Kidney tubule cell (primary cell): ENCODE measurements around the gene RBM34.
A peak's percentile ranks its signal among the peaks of the same experiment; 100 is the strongest.

Source experiments
- DNase-seq: peaks from one replicate; pipeline ENCODE4 v3.0.0-alpha.2; 2018; ENCODE audit warnings: low spot score

Gene RBM34

DNA sequence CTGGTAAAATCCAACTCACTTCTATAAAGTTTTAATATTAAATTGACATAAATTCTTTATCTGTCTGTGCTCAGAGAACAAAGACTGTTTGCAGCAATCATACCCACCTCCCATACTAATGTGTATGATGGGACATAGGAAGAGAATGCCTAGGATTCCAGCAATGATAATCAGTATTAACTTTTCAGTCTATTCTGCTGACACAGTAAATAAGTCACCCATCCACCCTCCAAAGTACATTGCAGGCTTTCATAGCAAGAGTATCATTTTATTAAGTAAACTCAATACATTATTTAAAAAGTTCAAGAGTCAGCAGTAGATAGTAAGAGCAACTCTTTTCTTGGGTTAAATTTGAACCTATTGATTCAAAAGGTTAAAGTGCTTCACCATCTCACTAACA is 8.8 kb downstream of the RBM34 start:
- DNase-seq: no peak

DNA sequence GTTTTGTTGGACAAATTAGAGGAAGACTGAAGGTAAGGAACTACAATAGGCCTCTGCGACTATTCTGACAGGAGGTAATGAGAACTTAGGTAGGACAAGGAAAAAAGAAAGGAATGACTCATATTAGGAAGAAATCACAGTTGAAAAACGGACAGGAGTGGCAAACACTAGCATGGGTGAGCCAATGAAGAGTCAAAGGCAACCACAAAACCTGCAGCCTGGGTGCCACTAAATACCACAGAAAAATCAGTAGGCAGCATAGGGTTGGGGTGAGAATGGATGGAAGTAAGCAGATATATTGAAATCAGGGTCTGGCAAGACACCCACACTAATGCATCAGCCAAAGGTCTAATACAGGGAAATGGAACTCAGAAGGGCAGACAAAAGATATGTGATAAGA is 10.0 kb downstream of the RBM34 start:
- peak; percentile 12 for DNase-seq

DNA sequence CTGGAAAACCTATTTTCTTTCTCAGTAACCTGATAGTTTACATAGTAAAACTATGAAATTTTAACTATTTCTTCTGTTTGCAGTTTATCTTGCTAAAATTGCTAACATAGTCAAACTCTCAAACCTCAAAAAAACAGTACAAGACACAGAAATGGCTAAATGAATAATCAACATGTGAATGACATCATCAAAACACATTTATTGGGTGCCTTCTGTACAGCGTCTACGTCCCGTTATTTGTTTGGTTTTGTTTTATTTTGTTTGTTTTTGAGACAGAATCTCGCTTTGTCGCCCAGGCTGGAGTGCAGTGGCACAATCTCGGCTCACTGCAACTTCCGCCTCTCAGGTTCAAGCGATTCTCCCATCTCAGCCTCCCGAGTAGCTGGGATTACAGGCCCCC is 11.2 kb downstream of the RBM34 start:
- no peak for DNase-seq

DNA sequence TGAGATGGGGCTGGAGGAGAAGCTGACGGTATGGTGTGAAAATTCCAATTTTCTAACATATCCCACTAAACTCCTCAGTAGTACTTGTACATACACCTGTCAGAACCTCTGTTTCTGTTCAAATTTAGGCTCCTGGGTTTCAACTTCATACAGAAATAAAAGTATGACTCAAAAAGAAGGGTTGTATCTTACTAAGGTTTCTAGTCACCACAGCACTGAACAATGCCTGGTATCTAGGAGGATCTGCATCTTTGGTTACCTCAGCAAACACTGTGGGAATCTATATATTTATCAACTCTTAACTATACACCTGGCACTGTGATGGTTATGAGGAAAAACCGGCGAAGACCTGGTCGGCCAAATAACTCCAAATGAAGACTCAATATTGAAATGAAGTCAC is 13.8 kb downstream of the RBM34 start:
- DNase-seq: no peak

DNA sequence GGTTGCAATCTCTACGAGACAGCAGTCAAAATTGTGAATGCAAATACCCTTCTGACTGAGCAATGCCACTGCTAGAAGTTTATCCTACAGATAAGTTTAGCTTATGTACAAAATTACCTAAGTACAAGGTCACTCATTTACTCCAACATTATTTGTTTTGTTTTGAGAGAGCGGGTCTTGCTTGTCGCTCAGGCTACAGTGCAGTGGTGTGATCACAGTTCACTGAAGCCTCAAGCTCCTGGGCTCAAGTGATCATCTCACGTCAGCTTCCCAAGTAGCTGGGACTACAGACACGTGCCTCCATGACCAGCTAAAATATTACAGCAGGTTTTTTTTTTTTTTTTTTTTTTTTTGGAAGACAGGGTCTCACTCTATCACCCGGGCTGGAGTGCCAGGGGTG is 15.4 kb downstream of the RBM34 start:
- no peak for DNase-seq

DNA sequence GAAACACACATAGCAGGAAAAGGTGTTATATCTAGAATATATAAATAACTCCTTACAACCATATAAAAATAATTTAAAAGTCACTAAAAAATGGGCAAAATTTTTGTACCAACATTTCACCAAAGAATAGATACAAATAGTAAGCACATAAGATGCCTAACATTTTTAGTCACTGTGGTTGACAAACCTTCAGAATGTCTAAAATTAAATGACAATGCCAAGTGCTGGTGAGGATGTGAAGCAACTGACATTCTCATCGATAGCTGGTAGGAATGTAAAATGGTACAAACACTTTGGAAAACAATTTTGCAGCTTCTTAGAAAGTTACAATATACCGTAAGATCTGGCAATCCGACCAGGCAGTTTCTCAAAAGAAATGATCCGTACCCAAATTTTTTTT is 18.1 kb downstream of the RBM34 start:
- DNase-seq: no peak

DNA sequence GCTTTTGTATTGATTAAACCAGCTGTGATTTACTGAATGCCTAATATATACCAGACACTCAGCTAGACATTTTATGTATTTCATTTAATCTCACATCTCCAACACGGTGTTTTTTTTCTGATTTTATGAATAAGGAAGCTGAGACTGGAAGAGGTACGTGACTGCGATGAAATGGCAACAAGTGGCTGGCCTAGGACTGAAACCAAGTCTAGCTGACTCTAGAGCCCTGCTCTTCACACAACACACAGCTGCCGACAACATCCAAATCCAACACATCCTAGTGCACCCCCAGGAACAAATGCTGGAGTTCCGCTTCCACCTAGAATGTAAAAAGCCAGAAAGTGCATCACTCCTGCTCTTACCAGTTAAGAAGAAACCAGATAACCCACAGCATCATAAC is 21.7 kb downstream of the RBM34 start:
- no peak for DNase-seq

DNA sequence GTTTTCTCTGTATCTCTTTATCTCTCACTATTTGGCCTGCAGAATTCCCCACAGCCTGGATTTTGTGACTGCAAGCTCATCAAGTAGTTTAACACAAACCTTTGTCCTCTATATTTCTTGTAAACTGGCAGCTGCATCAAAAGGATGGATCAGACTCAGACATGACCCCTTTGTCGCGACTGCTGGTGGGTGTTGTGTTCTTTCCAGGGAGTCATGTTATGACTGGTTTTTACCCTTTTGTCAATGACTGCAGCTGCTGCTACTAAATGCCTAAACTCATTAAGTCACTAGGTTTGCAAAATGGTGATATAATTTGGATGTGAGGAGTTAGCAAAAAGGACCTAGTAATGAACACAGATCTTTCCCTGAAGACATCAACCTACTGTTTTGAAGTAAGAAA is 22.2 kb downstream of the RBM34 start:
- no peak for DNase-seq

DNA sequence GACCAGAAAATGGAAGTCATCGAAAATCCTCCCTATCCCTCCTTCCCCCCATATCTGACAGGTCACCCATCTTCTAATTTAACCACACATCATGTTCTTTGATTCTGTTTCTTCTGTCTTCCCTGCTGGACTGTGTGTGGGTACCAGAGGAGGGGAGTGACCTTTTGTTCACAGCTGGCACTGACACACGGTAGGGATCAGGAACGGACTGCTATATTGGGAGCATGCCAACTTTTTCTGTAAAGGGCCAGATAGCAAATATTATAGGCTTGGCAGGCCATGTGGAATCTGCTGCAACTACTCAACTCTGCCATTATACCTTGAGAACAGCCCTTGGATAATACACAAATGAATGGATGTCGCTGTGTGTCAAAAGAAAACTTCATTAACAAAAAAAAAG is 24.9 kb downstream of the RBM34 start:
- no peak for DNase-seq

DNA sequence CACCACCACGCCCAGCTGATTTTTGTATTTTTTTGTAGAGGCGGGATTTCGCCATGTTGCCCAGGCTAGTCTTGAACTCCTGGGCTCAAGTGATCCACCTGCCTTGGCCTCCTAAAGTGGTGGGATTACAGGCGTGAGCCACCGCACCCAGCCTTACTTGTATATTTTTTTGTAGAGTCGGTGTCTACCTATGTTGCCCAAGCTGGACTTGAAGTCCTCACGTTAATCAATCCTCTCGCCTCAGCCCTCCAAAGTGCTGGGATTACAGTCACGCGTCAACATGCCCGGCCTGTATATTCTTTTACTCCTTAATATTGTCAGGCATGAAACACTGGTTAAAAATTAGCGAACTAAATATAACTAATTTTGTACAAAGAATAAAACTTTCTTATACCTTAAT is 26.9 kb downstream of the RBM34 start:
- DNase-seq: no peak

DNA sequence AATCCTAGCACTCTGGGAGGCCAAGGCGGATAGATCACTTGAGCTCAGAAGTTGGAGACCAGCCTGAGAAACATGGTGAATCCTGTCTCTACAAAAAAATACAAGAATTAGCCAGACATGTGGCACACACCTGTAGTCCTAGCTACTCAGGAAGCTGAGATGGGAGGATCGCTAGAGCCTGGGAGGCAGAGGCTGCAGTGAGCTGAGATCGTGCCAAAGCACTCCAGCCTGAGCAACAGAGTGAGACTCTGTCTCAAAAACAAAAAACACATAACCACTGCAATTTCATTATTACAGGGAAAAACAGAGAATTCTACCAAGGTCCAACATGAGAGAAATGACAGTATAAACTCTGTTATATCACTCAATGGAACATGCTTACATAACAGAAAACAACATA is 28.0 kb downstream of the RBM34 start:
- DNase-seq: no peak

DNA sequence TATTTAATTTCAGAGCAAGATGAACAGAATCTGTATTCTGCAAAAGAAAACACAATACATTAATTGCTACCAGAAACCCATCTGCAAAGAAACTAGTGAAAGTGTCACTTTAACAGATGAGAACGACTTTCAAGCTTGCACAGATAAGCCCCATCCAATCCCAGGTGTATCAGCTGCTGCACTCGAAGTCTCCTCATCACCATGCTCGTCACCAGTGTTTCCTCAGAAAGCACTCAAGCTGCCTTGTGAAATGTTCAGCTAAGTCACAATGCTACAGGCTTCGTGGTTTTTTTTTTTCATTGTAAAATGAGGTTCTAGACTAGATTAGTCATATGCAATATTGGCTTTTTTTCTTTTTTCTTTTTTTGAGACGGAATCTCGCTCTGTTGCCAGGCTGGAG is 29.1 kb downstream of the RBM34 start:
- no peak for DNase-seq

DNA sequence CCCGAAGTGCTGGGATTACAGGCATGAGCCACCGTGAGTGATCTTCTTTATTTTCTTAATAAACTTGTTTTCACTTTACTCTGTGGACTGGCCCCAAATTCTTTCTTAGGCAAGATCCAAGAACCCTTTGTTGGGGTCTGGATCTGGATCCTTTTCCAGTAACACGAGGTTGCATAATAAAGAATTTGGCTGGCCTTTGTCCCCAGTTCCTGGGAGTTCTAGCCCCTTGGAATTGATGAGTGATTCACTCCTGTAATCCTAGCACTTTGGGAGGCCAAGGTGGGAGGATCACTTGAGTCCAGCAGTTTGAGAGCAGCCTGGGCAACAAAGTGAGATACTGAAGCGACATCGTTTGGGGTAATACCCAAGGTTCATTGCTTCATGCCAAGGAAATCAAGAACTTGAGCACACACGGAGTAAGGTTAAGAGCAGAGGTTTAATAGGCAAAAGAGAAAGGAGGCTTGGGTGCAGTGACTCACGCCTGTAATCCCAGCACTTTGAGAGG is 30.2 kb downstream of the RBM34 start:
- no peak for DNase-seq

DNA sequence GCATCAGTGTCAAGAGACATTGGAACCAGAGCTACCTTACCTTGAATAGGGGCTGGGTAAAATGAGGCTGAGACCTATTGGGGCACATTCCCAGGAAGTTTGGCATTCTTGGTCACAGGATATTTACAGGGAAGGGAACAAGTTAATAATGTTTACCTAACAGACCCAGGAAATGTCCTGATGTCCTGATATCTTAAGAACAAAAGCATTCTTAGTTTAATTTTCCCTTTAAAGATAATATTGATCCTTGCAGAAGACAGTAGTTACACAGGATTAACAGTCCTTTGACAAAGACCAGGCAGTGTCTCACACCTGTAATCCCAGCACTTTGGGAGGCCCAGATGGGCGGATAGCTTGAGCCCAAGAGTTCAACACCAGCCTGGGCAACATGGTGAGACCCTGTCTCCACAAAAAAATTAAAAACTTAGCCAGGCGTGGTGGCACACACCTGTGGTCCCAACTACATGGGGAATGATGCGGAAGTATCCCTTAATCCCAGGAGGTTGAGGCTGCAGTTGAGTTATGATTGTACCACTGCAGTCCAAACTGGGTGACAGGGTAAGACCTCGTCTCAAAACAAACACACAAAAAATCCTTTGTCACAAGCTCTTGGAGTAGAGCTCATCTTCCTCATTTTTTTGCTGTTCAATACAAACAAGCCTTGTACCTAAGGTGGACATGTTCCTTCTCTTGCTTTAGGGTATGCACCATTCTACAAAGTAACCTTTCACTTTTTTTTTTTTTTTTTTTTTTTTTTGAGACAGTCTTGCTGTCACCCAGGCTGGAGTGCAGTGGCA is 31.1 kb downstream of the RBM34 start:
- no peak for DNase-seq

DNA sequence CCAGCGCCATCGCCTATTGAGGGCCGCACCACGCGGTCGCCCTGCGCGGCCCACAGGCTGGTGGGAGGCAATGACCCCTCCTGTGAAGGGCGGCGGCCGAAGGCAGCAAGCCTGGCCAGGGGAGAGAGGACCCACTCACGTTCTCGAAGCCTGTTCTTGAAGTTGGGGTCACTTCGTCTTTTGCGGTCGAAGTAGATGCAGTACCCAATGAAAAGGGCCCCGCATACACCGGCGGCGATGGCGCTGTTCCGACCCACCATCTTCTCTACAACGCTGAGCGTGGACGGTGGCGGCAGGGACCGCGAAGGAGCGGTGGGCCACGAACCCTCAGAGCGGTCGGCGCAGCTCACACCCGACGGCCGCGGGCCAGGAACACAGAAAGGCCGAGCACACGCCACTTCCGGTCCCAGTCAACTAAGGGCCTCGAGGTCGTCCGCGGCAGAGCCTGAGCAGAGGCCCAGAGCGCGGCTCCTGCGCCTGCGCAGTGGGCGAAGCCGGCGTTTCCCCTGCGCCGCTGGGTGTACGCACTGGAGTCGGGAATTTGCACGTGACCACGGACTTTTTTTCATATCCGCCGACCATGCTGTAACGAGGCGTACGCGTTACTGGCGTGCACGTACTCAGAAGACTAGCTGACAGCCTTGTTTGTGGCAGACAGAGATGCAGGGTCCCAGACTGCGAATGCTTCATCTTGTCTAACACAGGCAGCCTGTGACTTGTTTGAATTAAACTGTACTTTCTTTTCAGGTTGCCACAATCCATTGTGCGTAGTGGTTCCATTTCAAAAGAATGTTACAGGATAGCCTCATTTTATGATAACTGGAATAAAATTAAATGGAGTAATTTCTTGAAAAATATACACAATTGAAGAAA is 32.4 kb downstream of the RBM34 start, which contains the start of gene TOMM20:
Gene TOMM20 (minus strand): TSS at position 382 of the 873 bp plus-strand sequence. CDS start 122 bp downstream, at position 260.
- peak; percentile 99 for DNase-seq

DNA sequence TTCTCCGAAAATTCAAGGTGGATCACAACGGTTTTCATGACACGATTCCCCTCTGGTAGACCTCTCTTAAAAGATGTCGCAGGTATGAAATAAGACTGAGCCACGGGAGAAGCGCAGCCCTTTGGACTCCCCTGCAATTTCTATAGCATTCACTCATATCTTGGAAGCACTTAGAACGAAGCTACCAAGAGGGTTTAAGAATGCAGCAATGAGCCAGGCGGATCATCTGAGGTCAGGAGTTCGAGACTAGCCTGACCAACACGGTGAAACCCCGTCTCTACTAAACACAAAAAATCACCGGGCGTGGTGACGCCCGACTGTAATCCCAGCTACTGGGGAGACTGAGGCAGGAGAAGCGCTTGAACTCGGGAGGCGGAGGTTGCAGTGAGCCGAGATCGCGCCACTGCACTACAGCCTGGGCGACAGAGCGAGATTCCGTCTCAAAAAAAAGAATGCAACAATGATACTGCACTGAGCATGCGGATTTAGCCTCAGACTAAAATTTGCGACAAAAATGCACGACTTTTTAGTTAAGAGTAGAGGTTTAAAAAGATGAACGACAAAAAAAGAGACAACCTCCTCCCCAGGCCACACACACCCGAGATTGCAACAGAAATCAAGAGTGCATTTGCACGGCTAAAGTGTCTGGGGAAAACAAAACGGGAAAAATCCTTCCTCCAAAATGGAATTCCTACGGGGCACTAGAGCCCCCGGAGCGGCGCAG is 33.2 kb downstream of the RBM34 start:
- DNase-seq: no peak

DNA sequence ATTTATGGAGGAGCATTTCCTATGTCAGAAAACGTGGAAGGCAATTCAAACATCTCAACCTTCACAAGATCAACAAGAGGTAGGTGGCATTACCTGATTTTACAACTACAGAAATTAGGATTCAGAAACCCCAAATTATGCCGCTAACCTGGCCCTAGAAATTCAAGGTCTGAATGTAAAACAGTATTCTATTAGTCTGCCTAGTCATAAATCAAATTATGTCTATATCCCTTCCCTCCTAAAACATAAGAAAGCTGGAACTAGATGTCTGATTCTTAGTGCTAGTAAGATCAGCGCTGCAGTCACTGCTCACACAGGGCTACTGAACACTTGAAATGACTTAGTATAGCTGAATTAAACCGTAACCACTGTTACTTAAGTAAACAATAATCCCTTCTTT is 33.8 kb downstream of the RBM34 start:
- no peak for DNase-seq

DNA sequence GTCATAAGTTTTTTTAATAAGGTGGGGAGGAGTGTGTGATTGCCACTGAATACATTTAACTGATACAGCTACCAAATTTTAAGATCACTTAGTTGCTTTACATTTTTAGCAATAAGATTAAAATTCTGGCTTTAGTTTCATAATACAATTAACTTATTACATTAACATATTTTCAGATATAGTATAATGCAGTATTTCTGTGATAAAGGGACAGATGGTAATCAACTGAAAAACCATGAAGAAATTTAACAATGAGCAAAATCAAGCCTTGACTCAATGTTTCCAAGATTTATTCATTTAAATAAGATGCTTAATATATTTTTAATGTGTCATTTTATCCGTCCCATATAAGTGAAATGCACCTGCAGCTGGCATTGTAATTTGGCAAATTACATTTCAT is 36.4 kb downstream of the RBM34 start:
- DNase-seq: no peak

DNA sequence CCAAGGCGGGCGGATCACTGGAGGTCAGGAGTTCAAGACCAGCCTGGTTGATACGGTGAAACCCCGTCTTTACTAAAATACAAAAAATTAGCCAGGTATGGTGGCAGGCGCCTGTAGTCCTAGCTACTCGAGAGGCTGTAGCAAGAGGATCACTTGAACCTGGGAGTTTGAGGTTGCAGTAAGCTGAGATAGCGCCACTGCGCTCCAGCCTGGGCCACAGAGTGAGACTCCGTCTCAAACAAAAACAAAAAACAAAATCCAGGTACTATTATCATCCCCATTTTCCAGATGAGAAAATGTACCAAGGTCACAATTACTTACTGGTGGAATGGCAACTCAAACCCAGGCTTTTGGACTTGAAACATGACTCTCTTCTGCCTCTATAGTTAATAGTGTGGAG is 36.9 kb downstream of the RBM34 start:
- DNase-seq: no peak

DNA sequence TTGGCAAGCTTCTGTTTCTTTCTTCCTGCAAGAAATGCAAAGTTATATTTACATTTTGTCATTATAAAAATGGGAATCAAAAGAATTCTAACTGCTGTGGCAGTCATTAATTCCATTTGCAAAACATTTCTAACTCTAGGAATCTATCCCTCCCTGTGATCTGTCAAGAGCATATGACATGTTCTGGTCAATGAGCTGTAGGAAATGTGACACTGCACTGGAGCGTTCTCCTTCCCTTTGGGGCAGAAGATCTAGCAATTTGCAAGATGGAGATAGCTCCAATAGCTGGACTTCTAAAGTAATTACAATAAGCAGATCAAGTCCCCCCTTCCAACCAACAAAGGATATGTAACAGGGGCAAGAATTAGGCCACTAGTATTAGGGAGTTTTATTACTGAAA is 38.7 kb downstream of the RBM34 start:
- no peak for DNase-seq

DNA sequence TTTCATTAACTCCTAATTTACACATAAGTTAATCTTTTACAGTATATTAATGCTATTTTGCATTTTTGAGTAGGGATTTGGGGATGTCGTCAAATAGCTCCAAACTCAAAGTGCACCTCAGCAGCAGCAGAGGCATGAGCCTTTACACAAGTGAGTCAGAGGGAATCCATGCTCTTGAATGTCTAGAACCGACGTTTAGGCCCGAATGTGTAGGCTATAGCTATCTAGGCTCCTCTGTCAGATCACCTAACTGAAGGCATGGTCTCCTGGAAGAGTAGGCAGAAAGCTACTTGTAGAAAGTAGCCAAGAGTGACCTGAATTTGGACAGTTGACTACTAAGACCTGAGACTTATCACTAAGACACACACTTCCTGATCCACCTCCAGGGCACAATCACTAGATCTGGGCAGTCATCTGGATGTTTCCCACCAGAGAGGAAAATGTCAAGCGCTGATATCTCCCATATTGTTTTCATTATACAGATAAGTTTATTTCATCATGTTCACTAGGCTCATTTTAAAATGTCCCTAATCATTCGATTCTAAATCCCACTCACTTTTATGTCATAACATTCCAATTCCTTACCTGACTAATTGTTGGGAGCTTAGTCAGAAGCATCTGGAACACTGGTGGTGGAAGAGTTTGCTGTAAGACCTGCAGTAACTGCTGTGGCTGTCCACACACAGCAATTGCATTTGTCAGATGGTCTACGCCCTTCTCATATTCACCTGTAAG is 47.7 kb downstream of the RBM34 start:
- DNase-seq: peak; percentile 31
